Tongue (tissue), 2 donors: ENCODE results near the gene ARL4D. TPM values are rescaled to one million over a fixed set of nuclear protein-coding genes. Genes with fewer than 3 reads are reported as not detected.
"Not testable (repeated sequence)": the region's sequence is repeated elsewhere in the genome, so short reads cannot be mapped to it uniquely, and the experiment has no call there.

Experiments used
- DNase-seq: peaks from one replicate; pipeline ENCODE4 v3.0.0-alpha.2; 2015
- total RNA-seq: library from RNA; depleted of rRNA; stranded (reverse); fragments of >200 nt; gene quantifications from one replicate; pipeline ENCODE4 v1.2.3, GENCODE V29; 2014

Gene ARL4D
- 13.8 TPM for total RNA-seq

- DNase-seq: peak; percentile 95
These were observed at the start of gene ARL4D for GRCh38 chr17:43398724-43399595. ARL4D (plus strand) TSS chr17:43398993; CDS start chr17:43399733, 740 bp downstream.

- DNase-seq: no peak
These were observed 49.7 kb upstream of the ARL4D start for GRCh38 chr17:43349142-43349541.

GRCh38 chr17:43350888-43351361 lies 47.9 kb upstream of the ARL4D start:
- no peak for DNase-seq

- no peak for DNase-seq
These were observed 47.1 kb upstream of the ARL4D start for GRCh38 chr17:43351691-43352090.

GRCh38 chr17:43352579-43353331 lies 46.0 kb upstream of the ARL4D start:
- no peak for DNase-seq

- peak; percentile 55 for DNase-seq
These were observed 45.4 kb upstream of the ARL4D start for GRCh38 chr17:43353393-43353792.

GRCh38 chr17:43354371-43354770 lies 44.4 kb upstream of the ARL4D start:
- DNase-seq: no peak

- DNase-seq: no peak
These were observed 42.3 kb upstream of the ARL4D start for GRCh38 chr17:43356450-43356849.

- DNase-seq: peak; percentile 62
These were observed 41.8 kb upstream of the ARL4D start for GRCh38 chr17:43356999-43357398.

- DNase-seq: no peak
These were observed 39.2 kb upstream of the ARL4D start for GRCh38 chr17:43359469-43360110.

GRCh38 chr17:43360376-43360738 lies 38.4 kb upstream of the ARL4D start:
- peak; percentile 83 for DNase-seq

- DNase-seq: peak; percentile 98
These were observed 37.9 kb upstream of the ARL4D start for GRCh38 chr17:43360739-43361505.

- no peak for DNase-seq
These were observed 35.4 kb upstream of the ARL4D start for GRCh38 chr17:43363181-43363925.

GRCh38 chr17:43363926-43364285 lies 34.9 kb upstream of the ARL4D start:
- DNase-seq: no peak

- DNase-seq: no peak
These were observed 33.4 kb upstream of the ARL4D start for GRCh38 chr17:43365356-43365755.

- DNase-seq: not testable (repeated sequence)
These were observed 32.9 kb upstream of the ARL4D start for GRCh38 chr17:43365921-43366320.

GRCh38 chr17:43366891-43367736 lies 31.7 kb upstream of the ARL4D start:
- DNase-seq: no peak

- DNase-seq: peak; percentile 95
These were observed 31.0 kb upstream of the ARL4D start for GRCh38 chr17:43367737-43368242.

- DNase-seq: peak; percentile 93
These were observed 29.9 kb upstream of the ARL4D start for GRCh38 chr17:43368740-43369506.
